Dermis blood vessel endothelial cell (primary cell): ENCODE results near the gene MROH8. TPM values are rescaled to one million over a fixed set of nuclear protein-coding genes. Genes with fewer than 3 reads are reported as not detected.
"Not testable (repeated sequence)": the region's sequence is repeated elsewhere in the genome, so short reads cannot be mapped to it uniquely, and the experiment has no call there.

Experiments used
- DNase-seq: peaks from one replicate; pipeline ENCODE4 v3.0.0; 2010
- total RNA-seq: library from RNA; depleted of rRNA; stranded (reverse); fragments of >200 nt; gene quantifications from 2 replicates; pipeline ENCODE4 v1.2.3, GENCODE V29; 2014

MROH8 gene
- total RNA-seq, 1 donor from 2014 or later, result 1.5 TPM

DNA sequence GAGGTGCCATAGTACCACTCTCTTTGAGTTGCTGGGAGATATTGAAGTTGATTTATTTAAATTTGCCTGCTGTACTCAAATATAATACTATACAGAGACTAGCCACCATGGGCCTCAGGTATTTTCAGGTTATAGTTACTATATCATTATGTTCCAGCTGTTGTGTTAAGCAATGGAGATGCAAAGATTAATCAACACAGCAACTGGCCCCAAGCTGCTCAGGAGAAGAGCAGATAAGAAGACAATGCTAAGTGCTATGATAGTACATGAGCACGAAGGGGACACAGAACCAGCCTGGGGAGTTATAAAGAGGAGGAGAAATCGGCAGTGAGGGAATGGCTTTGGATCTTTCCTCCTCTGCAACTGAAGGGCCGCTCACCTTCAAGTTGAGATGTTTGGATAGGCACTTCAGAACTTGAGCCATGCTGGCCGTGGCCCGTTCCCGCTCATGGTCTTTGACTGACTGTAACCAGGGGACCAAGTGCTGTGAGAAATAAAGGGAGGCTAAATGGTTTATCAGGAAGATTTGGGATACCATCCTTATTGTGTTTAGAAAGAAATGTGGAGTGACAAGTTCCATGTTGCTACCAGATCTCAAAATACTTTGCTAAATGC, 24.6 kb downstream of the MROH8 start:
- DNase-seq, result no peak

DNA sequence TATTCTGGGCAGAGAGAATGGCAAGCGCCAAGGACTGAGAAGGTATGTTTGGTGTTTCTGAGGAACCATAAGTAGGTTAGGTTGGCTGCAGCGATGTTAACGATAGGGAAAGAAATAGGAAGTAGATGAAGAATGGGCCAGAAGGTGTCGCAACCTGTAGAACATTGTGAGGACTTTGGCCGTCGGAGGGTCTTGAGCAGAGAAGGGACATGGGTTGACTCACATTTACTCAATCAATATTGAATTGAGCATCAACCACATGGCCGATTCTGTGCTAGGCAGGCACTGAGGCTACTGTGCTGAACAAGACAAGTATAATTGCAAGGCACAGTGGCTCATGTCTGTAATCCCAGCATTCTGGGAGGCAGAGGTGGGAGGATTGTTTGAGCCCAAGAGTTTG, 27.1 kb downstream of the MROH8 start:
- no peak for DNase-seq

DNA sequence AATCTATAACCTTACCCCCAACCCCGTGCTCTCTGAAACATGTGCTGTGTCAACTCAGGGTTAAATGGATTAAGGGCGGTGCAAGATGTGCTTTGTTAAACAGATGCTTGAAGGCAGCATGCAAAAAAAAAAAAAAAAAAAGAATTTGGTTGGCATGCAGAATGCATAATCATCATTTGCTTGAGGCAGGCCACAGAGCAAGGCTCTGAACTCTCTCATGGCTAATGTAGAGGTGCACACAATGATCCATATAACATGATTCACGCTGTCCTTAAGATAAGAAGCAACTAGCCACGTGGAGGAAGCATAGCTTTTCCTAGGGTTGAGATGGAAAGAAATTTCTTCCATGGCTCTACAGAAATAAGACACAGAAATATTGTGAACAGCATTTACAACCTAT, 27.8 kb downstream of the MROH8 start:
- no peak for DNase-seq

DNA sequence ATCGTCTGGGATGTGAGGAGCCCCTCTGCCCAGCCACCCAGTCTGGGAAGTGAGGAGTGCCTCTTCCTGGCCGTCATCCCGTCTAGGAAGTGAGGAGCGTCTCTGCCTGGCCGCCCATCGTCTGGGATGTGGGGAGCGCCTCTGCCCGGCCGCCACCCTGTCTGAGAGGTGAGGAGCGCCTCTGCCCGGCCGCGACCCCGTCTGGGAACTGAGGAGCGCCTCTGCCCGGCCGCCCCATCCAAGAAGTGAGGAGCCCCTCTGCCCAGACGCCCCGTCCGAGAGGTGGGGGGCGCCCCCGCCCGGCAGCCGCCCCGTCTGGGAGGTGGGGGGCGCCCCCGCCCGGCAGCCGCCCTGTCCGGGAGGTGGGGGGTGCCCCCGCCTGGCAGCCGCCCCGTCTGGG, 28.5 kb downstream of the MROH8 start:
- DNase-seq, result not testable (repeated sequence)

DNA sequence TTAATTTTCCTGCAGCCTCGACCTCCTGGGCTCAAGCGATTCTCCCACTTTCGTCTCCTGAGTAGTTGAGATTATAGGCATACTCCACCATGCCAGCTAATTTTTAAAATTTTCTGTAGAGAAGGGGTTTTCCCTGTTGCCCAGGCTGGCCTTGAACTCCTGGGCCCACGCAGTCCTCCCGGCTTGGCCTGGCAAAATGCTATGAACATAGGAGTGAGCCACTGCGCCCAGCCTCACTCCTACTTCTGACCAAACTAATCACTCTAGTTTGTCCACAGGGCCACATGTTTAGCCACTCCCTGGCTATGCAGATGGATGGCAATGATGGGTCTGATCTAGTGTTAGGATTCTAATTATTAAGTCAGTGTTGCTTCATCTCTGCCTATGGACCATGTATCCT, 32.1 kb downstream of the MROH8 start:
- no peak for DNase-seq

DNA sequence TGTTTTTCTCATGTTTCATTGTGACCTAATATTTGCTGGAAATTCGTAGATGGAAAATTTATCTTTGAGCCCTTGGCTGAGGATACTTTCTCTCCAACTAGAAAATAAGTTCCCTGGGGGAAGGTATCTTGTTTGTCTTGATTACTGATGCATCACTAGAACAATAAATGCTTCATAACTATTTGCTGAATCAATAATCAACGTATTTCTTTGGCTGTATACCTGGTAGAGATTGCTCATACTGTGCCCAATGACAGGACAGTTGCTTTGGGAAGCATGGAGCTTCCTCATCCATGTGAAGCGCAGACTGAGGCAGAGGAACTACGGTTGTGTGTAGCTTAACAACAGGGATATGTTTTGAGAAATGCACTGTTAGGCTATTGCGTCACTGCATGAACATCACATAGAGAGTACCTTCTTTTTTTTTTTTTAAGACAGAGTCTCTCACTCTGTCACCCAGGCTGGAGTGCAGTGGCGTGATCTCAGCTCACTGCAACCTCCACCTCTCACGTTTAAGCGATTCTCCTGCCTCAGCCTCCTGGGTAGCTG, 34.4 kb downstream of the MROH8 start:
- no peak for DNase-seq

DNA sequence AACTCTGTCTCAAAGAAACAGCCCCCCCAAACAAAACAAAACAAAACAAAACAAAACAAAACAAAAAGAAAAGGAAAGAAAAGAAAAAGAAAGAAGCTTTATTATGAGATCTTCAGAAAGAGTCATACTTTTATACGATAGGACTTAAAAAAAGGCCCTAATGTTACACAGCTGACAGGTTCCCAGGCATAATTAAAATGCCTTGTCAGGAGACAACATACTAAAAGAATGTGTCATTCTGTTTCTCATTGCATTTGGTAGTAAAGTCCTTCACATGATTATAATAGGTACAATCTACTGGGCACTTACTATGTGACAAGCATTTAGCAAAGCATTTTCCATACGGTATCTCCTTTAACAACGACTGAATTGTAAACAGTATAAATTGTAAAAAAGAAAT, 36.6 kb downstream of the MROH8 start:
- DNase-seq, result no peak

DNA sequence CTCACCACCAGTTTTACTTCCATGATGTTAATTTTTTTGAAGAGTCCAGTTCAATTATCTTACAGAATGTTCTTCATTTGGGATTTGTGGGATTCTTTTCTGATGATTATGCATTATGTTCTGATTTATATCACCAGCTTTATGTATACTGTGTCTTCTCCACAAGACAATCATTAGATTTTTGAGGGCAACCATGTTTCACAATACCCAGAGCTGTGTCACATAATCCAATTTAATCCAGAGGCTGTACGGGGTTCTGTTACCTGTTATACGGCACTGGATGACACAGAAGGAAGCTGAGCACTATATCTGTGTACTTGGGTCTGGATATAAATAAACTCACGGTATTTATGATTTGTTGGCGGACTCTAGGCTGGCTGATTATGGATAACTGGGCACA, 41.8 kb downstream of the MROH8 start:
- no peak for DNase-seq

DNA sequence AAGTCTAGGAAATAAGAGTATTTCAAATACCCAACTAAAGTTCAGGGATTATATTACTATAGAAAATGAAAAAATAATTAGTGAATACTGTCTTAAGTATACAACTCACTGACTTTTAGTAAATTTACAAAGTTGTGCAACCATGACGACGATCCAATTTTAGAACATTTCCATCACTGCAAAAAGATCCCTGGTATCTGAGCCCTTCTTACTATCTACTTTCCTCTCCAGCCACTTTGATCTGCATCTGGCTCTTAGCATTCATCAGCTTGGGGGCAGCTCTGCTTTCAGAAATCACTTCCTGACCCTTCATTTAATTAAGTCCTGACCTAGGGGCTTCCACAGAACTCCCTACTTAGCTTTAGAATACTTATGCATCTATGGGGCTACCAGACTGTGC, 45.4 kb downstream of the MROH8 start:
- DNase-seq, result no peak

DNA sequence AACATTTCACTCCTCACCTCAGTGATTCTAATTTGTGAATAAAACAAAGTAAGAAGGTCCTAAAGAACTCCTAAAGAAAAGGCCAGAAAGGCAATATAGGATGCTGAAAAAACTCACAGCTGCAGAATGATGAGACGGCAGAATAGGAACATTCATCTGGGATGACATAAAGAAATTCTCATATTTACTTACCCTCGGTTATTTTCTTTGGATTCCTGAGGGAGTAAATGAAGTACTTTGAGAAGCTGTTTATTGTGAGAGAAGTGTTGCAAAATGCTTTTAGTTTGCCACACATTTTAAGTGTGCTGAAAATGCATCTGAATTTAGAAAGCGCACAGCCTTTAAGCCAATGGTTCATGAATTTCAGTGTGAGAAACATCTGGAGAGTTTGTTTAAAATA, 47.9 kb downstream of the MROH8 start:
- DNase-seq, result no peak

DNA sequence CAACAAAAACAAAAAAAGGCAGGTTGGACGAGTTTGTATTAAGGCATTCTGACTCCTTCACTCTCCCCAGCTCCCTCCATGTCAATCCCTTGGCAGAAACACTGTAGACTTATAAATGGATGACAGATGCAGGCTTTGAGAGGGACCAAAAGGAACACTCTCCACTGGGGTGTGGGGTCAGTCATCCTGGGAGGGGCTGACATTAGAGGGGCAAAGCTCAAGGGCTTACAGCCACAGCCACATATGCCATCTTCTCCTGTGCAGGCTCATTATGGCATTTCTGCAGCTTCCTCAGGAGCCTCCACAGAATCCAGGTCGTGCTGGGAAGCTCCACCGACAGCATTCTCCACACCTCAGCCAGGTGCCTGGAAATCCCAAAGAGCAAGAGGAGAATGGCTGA, 50.5 kb downstream of the MROH8 start:
- DNase-seq, result no peak

DNA sequence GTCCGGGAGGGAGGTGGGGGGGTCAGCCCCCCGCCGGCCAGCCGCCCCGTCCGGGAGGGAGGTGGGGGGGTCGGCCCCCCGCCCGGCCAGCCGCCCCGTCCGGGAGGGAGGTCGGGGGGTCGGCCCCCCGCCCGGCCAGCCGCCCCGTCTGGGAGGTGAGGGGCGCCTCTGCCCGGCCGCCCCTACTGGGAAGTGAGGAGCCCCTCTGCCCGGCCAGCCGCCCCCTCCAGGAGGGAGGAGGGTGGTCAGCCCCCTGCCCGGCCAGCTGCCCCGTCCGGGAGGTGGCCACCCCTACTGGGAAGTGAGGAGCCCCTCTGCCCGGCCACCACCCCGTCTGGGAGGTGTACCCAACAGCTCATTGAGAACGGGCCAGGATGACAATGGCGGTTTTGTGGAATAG, 53.1 kb downstream of the MROH8 start:
- DNase-seq, result not testable (repeated sequence)

DNA sequence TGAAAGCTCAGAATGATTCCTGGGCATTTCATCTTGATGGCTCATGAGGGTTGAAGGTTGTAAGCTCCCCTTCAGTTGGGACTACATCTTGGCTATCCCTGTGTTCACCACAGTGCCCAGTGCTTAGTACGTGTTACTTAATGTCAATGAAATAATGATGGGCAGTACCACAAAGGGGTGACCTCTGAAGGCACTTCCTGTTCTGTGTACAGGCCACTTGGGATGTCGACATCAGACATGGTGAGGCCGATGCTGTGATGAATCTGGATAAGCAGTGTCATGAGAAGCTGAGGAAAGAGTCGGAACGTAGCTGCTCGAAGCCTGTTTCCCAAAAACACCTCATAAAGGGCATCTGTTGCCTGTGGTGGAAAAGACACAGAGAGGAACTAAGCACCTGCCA, 55.9 kb downstream of the MROH8 start:
- DNase-seq, result no peak

DNA sequence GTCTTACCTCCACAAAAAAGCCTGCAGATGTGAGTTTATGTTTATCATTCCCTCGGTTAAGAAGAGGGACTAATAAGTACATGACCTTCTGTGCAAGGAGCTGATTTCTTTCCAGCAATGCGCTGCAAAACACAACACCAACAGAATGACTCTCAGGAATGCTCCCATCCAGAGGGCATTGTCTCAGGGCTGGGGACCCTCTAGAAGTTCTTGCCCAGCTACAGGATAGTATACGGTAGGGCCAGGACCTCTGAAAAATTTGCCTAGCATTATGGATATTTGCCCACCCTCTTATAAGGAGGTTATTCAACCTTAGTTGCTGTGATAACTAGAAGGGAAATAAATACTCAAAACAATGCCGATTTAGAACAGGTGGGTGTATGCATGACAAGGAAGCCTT, 58.9 kb downstream of the MROH8 start:
- DNase-seq, result no peak

DNA sequence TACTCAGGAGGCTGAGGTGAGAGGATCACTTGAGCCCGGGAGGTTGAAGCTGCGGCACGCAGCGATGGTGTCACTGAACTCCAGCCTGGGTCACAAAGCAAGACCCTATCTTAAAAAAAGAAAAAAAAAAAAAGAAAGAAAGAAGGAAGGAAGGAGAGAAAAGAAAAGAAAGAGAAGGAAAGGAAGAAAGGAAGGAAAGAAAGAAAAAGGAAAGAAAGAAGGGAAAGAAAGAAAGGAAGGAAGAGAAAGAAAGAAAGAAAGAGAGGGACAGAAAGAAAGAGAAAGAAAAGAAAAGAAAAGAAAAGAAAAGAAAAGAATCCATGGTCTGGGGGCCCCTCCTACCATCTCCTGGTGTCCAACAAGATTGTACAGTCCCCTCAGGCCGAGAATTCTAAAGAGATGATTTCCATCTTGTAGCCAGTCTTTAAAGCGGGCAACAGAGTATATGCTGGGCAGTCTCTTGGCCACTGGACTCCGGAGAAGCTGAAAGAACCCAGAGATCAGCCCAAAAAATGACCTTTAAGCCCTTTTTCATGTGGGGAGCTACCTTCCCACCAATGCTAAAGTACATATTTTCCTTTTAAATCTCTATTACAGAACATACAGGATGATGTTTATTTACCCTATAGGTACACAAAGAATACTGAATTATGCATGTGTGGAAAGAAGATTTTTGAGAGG, 59.9 kb downstream of the MROH8 start:
- no peak for DNase-seq

DNA sequence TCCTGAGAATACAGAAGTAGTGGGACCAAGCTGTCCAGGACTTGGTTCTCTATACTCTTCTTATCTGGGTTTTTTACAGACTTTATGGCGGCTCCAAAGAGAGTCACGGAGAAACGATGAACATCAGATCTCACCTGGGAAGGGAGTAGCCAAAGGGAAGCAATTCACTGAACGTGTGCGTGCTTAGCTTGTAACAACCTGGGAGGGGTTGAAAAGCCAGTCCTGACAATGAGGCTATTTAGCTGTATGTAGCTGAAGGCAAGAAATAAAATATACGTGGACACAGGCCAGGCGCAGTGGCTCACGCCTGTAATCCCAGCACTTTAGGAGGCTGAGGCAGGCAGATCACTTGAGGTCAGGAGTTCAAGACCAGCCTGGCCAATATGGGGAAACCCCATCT, 65.3 kb downstream of the MROH8 start:
- DNase-seq, result no peak

DNA sequence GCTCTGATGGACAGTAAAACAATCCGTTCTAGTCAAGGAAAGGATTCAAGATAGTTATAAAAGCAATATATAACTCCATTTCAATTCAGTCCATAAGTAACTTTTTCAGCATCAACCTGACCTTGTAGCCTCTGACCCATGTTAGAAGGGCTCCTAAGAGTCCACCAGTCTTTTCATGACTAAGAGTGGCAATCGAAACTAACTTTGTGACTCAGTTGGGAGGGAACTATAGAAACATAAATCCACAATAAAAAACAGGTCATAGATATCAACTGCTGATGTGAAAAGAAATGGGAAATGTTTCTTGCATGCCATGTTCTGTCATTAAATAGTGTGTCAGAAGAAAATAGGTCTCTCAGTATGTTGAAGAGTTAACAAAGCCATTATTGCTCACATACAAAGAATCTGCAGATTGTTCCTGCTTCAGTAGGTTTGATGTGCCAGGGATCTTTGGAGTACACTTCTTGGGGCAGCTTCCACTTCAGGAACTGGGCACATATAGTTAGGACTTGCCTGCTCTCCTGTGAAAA, 67.4 kb downstream of the MROH8 start:
- DNase-seq, result no peak

DNA sequence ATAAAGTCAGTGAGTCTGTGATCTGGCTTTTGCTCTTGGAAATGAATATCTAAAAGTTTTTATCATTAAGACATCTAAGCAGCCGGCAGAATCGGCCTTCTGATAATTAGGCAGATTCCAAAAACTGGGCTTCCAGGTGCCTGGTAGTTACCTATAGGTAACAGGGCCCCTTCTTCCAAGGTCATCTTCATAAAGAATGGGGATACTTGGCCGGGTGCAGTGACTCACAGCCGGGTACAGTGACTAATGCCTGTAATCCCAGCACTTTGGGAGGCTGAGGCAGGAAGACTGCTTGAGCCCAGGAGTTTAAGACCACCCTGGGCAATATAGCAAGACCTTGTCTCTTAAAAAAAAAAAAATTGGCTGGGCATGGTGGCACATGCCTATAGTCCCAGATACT, 70.7 kb downstream of the MROH8 start:
- DNase-seq, result no peak

DNA sequence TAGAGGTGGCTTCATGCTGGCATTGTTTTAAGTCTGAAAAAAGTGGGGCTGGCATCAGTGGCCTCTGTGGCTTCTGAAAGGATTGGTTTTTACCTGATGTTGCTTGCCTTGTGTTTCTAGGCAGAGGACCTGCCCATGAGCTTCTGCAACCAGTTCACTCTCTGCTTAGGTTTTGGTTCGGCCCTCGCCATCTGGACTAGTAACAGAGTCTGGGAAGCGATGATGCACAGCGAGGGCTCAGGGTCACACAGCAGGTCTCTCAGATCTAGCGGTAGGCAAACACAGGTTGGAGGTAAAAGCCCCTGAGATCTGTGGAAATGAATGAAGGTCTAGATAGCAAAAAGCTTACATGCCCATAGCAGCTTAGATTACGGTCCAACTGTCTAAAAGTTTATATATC, 76.8 kb downstream of the MROH8 start:
- DNase-seq, result no peak

DNA sequence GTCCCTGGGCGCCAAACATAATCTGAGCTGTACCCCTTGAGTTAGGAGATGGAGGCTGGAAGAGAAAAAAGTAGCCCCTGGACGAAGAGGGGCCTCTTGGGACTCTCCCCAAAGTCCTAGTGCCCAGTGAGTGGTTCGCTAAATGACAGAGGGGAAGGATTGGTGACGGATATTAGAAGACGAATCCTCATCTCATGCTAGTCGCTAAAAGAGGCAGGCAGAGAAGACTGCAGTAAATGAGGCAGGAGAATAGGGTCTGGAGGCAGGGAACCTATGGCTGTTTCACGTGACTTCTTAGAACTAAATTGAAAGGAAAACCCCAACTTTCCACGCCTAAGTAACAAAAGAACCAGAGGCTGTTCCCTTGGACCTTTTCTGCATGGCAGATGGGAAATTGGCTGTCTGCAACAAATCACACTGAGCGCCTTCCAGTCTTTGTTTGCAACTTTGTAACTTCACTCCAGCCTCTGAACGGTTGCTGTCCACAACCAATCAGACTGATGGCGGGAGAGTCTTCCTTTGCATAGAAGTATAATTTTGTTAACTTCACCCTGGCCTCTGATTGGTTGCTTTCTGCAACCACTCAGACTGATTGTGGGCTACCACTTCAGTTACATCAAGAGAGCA, 82.8 kb downstream of the MROH8 start:
- DNase-seq, result no peak

DNA sequence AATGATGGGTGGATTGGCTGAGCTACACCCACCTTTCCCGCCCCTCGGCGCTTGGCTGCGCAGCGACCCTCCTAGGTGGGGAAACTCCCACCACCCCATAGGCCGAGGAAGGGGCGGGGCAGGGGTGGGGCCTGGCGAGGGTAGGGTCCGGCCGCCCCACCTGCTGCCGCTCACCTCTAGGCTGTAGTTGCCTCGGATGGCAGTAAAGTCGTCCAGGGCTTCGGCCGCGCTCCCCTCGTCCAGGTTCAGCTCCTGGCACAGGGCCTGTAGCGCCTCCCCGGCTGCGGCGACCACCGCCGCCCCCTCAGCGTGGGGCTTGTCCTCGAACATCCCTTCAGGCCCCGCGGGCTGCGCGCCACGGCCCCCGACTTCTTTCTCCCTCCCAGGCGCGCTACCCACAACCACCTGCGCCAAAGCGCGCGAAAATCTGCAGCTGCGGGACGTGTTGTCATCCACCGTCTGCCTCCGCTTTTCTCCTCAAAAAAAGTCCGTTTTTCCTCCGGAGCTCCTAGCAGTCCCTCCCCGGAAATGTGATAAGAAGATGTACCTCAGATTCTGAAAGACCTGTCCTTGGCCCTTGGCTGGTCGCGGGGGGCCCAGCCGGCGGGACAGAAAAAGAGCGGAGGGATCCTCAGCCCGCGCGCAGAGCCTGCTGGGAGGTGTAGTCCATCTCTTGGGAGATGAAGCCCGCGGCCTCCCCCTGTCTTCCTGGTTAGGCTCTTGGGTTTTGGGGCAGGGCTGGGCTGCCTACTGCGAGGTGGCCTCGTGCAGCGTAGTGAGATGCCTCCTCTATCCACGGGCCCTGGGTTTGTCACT, 83.5 kb downstream of the MROH8 start, which contains the start of gene RBL1:
RBL1 (minus strand) TSS at position 399 of the 816 bp plus-strand sequence; CDS start at position 330, 69 bp downstream.
- DNase-seq, result peak; percentile 83

DNA sequence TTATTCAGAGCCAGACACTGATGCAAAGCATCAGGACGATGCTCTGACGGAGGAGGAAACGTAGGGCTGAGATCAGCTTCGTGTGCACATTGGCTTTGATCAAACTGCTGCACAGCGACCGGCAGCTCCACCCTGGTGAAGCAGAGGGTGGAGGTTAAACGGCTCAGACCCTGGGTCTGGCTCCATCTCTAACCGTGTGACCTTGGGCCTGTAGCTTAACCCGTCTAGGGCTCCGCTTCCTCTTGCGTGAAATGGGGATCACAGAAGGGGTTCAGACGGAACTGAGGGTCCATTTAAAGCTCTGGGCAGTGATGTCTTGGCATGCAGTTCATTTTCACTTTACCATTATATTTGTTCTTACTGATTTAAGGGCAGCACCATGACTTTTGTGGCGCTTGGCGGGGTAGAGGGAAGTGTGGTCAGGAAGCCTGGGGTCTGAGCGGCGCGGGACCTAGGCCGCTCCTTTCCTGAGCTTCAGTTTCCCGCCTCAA, 84.2 kb downstream of the MROH8 start:
- DNase-seq, result peak; percentile 25

DNA sequence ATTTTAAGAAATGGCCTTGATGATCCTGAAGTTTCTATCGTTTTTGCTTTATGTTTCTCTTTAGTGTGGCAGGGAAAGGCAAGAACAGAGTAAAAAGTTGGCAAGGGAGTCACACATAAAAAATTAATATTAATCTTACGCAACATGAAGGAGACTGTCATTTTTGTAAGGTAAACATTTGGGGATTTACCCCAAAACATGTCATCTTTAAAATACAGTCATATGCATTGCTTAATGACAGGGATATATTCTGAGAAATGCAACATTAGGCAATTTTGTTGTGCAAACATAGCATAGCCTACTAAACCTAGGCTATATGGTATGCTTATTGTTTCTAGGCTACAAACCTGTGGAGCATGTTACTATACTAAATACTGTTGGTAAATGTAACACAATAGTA, 88.9 kb downstream of the MROH8 start:
- no peak for DNase-seq
